ENCODE results near the gene MARCHF5. TPM values are rescaled to one million over a fixed set of nuclear protein-coding genes. Genes with fewer than 3 reads are reported as not detected.
A peak's percentile ranks its signal among the peaks of the same experiment; 100 is the strongest.

MARCHF5 gene, protein sequence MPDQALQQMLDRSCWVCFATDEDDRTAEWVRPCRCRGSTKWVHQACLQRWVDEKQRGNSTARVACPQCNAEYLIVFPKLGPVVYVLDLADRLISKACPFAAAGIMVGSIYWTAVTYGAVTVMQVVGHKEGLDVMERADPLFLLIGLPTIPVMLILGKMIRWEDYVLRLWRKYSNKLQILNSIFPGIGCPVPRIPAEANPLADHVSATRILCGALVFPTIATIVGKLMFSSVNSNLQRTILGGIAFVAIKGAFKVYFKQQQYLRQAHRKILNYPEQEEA
- 9.8 and 12.1 TPM in 2 replicates for total RNA-seq (2014; rRNA removed; shearing (Covaris generic))
- polyA plus RNA-seq (2015; cell fraction: cytosol; rRNA removed): 40.7 and 47.3 TPM in 2 replicates
- 53.3 and 55.8 TPM in 2 replicates for polyA plus RNA-seq (2015; cell fraction: nucleus; rRNA removed)

DNA sequence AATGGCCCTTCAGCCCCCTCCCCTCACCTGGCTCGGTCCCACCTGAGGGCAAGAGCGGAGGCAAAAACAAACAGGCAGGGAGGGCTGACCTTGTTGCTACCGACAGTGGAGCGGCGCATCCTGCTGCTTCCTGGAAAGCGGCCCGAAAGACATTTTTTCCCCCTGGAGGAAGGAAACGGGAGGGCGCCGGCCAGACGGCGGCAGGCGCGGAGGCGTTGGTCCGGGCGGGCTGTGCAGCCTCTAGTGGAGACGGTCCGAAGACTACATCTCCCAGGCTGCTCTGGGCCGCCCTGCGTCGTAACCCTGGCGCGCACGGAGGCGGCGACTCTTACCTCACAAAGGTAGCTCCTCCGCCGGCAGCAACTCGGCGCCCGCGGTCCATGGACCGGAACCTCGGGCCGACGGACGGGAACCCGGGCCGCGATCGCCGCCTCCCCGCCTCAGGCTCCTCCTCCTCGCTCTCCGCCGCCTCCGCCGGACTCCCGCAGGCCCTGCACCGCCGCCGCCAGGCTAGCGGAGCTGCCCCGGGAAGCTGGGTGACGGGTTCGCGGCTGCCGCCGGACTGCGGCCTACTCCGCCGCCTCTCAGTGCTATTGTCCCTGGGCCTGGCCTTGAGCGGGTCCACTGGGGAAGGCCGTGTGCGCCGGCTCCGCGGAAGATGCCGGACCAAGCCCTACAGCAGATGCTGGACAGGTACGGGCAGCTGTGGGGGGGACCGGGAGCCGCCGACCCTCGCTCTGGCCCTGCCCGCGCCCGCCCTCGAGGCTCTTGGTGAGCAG, at the start of gene MARCHF5, which contains the start of gene CPEB3:
TSS of gene MARCHF5 (plus strand) at position 331 of the 779 bp plus-strand sequence. CDS start at position 659, 328 bp downstream.
TSS of gene CPEB3 (minus strand) at position 242 of the 779 bp plus-strand sequence. CDS start 50,728 bp downstream, outside the sequence.
- peak; percentile 97 for DNase-seq (ENCODE audit: low read depth)

DNA sequence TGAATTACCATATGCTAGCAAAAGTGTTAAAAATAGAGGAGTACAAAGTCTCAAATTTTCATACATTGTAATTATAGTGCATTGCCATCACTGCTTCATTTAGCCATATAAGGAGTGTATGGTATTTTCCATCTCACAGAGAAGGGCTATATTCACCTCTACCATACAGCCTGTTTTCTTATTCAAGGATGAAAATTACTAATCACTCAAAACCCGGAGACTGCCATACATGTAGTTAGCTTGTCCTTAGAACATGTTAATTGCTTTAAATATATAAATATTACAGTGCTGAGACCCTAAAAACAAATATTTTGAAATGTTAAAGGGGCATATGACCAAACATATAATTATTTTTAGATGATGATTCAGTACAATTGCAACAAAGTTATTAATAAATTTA, 49.5 kb upstream of the MARCHF5 start:
- DNase-seq (ENCODE audit: low read depth): no peak

DNA sequence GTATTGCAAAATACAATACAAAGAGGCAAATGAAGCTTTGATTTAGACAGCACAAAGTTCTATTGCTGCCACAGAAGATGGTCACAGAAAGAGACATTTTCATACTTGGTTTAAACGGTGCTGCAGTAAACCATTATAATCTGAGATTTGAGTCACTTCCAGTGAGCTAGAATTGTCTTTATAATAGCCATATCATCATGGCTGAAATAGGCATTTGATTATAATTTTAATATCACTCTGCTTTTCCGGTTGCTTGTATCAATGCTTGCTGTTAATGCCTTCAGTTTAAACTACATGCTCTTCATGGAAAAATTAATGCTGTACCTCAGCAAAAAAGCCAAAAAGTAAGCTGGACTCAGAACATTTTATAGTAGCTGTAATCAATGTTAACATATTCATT, 48.6 kb upstream of the MARCHF5 start:
- DNase-seq (ENCODE audit: low read depth): no peak

DNA sequence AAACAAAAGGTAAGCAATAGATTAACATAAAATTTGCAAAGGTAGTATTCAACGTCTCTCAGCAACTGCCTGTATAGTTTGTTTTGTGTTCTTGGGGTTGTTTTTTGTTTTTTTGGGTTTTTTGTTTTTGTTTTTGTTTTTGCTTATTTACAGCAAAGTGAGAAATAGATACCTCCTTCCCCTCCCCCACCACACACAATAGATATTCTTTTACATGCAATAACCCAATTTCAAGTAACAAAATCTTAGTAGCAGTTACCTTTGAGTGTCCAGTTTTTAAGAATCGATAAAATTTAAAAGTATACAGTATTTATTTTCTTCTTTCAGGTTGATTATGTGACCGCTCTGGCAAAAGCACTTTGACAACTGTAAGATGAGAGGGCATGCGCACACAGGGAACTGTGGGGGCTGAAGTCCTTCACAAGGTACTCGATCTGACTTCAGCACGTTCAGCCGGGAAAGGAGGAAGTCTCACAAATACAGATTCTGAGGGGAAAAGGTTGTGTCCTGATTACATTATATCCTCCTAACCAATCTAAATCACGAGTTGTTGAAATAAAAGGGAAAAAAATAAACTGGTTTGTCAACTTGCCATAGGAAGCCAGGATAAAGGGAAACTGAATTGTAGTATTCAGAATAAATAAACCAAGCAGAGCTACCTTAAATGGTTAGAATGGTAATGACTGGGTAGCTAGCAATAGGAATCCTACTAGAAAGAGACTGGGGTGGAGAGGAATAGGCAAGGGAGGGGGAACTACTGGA, 47.9 kb upstream of the MARCHF5 start:
- DNase-seq (ENCODE audit: low read depth): no peak

DNA sequence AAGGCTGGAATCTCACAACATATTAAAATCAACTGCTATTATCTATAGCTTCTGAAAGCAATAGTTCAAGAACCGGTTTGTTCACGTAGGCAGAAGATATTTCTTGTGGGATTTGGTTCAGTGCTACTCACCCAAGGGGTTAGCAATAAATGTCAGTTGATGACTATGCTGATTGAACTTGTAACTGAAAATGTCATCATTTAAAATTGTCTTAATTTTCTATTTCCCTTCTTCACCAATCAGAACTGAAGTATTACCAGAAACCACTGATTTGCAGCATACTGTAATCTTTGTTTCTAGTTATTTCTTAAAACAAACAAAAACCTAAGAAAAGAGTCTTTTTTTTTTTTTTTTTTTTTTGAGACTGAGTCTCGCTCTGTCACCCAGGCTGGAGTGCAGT, 46.2 kb upstream of the MARCHF5 start:
- DNase-seq (ENCODE audit: low read depth): no peak

DNA sequence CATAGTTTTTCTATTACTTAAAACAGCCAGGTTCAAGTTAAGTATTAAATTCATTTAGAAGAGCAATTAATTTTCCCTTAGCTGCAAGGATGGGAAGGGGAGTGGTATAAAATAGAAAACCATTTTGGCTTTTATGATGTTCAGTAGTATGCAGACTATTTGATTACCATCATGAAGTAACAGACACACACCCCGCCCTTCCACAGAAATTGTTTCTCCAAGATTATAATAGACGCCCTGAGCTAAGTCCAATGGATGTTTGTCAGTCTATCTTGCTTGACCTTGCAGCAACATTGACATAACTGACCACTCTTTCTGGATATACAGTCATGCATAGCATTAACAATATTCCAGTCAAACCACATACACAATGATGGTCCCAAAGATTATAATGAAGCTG, 42.4 kb upstream of the MARCHF5 start:
- DNase-seq (ENCODE audit: low read depth): no peak

DNA sequence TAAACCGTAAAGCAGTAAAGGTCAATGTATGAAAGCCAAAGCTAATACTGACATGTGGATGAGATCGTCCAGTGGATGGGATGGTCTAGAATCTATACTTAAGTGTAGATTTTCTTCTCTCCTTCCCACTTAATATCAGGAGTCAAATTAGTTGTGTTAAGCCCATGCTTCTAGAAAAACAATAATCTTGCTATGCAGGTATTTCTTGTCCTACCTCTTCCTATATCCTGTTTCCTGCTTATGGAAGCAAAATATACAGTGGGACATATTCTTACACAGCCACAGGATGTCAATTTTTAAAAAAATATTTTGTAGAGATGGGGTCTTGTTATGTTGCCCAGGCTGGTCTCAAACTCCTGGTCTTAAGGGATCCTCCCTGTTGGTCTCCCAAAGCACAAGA, 27.6 kb upstream of the MARCHF5 start:
- DNase-seq (ENCODE audit: low read depth): no peak

DNA sequence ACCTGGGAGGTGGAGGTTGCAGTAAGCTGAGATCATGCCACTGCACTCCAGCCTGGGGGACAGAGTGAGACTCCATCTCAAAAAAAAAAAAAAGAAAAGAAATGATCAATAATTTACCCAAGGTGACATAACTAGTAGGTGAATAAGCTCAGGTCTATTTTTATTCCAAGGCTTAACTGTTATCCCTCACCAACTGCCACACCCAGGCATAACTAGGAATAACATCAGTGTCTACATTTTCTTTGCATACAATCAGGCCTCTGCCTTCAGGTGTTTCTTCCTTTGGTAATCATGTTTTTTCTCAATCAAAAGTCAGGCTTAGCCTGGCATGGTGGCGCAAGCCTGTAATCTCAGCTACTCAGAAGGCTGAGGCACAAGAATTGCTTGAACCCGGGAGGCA, 26.7 kb upstream of the MARCHF5 start:
- no peak for DNase-seq (ENCODE audit: low read depth)

DNA sequence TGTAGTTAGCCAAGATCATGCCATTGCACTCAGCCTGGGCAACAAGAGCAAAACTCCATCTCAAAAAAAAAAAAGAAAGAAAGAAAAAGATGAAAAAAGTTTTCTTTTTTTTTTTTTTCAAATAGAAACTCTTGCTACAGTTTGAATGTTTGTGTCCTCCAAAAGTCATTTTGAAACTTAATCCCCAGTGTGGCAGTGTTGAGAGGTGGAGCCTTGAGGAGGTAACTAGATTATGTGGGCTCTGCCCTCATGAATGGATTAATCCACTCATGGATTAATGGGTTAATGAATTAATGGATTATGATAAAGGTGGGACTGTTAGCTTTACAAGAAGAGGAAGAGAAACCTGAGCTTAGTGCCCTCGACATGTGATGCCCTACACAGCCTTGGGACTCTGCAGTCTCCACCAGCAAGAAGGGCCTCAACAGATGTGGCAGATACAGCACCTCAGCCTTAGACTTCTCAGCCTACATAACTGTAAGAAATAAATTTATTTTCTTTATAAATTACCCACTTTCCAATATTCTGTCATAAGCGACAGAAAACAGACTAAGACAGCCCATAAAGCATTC, 25.2 kb upstream of the MARCHF5 start:
- DNase-seq (ENCODE audit: low read depth): no peak

DNA sequence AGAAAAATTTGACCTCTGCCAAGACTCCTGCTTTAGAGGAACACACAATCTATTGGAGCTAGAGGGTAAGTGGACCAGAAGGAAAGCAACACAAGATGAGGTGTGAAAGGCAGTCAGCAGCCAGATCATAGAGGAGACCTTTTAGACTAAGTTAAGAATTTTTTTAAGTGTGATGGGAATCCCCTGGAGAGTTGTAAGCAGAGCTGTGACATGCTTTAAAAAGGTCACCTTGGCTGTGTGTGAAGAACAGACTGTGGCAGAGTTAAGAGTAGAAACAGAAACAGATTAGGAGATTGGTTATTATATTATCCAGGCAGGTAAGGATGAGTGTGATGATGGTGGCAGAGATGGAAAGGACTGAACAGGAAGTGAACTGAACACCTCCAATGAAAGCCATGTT, 23.6 kb upstream of the MARCHF5 start:
- DNase-seq (ENCODE audit: low read depth): no peak

DNA sequence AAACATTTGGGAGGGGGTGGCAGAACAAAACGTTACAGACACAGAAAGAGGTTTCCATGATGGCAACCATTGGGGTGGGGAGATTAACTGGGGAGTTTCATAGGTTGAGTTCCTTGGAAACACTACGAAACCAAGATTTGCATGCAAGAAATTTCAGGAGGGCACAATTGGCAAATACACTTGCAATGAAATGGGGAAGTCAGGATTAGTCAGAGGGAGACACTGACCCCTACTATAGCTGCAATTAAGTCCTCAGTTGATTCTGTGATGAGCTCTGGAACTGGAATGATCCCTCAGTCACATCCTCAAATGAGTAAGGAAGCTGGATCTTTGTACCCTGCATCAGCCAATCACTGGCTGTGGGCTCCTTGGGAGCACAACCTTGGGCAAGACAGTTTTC, 22.2 kb upstream of the MARCHF5 start:
- no peak for DNase-seq (ENCODE audit: low read depth)

DNA sequence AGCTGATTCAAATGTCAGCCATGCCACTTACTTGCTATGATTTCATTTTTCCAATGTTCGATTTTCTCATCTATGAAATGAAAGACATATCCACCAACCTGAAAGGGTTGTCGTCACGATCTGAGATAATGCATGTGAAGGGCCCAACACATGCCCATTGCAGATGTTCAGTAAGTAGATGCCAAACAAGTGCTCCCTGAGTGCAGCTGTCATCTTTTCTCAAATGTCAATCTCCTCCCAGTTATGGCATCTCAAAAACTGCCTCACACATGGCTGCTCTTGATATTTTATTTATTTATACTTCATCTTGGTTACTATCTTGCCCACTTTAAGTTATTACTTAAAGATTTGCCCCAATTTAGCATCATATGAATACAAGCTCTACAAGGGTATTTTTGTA, 16.9 kb upstream of the MARCHF5 start:
- DNase-seq (ENCODE audit: low read depth): no peak

DNA sequence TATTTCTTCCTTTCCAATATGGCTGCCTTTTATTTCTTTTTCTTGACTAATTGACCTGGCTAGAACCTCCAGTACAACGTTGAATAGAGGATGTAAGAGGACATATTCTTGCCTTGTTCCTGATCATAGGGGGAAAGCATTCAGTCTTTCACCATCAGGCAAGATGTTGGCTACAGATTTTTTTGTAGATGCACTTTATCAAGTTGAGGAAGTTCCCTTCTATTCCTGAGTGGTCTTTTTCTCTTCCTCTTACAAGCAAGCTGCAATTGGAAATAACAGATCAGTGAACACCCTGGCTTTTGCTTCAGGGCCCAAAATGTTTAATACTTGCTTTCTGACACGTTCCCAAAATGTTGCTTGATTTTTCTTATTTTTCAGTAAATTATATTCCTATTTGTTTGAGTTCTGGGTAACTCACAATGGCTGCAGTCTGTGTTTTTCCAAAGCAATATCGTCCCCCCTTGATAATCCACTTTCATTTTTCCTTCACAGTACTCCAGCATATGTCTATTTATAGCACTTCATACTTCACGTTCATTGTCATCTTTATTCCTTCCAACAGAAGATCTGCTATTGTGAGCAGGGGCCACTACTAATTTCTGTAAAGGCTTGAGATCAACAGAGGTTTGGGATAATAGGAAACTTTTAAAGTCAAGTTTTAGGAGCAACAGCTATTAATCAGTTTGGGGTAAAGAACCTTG, 11.8 kb upstream of the MARCHF5 start:
- DNase-seq (ENCODE audit: low read depth): no peak

DNA sequence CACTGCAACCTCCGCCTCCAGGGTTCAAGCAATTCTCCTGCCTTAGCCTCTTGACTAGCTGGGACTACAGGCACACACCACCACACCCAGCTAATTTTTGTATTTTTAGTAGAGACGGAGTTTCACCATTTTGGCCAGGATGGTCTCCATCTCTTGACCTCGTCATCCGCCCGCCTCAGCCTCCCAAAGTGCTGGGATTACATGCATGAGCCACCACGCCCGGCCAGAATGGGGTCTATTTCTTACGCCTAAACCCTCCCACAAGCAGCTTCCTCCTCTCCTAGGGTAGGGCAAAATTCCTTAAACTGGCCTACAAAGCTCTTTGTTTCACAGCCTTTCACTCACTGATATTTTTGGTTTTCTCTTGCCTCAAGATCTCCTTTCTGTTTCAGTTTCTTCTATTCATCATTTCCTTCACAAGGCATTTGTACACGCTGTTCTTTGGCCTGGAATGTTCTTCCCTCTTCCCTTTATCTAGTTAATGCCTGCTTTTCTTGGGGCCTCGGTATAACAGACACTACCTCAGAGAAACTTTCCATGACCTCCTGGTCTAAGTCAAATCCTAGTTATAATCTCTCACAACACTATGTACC, 6.8 kb upstream of the MARCHF5 start:
- DNase-seq (ENCODE audit: low read depth): no peak

DNA sequence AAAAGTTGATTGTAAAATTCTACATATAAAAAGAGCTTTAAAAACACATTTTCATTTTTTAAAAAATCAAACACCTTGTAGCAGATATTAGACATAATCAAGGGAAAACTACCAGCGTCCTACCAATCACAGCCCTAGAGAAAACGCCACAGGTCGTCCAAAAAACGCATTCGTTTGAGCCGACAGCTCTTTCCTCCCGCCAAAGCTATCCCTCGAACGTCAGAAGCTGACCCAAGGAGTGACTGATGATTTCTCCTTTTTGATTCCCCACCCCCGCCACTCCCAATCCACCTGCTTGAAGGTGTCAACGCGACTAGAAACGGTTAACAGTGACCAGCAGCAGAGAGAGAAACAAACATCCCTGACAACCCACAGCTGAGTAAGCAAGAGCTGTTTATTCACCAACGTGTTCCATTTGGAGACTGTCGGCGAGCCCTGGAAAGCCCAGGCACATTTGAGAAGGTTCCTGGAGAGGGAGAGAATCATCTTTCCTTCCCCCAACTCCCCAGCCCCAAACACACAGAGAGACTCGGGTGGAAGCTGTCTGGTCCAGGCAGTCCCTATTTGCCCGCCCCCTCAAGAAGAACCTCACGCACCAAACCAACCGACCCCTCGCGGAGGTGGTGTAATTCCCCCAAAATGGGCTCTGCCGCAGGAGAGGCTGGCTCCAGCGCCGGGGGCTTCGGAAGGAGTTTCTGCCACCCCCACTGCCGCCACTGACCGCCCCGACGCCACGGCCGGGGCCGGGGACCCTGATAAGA, 711 bp upstream of the MARCHF5 start:
- peak; percentile 38 for DNase-seq (ENCODE audit: low read depth)

DNA sequence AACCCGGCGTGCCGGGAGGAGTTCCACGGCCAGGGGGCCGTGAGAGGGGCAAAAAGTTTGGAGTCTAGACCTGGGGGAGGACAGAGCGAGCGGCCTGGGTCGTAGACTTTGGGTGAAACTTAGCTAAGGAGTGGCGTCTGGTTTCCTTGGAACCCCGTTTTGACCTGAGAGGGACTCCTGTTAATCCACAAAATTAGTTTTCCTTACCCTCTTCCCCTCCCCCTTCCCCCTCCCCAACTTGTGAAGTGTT, 574 bp downstream of the MARCHF5 start:
- no peak for DNase-seq (ENCODE audit: low read depth)

DNA sequence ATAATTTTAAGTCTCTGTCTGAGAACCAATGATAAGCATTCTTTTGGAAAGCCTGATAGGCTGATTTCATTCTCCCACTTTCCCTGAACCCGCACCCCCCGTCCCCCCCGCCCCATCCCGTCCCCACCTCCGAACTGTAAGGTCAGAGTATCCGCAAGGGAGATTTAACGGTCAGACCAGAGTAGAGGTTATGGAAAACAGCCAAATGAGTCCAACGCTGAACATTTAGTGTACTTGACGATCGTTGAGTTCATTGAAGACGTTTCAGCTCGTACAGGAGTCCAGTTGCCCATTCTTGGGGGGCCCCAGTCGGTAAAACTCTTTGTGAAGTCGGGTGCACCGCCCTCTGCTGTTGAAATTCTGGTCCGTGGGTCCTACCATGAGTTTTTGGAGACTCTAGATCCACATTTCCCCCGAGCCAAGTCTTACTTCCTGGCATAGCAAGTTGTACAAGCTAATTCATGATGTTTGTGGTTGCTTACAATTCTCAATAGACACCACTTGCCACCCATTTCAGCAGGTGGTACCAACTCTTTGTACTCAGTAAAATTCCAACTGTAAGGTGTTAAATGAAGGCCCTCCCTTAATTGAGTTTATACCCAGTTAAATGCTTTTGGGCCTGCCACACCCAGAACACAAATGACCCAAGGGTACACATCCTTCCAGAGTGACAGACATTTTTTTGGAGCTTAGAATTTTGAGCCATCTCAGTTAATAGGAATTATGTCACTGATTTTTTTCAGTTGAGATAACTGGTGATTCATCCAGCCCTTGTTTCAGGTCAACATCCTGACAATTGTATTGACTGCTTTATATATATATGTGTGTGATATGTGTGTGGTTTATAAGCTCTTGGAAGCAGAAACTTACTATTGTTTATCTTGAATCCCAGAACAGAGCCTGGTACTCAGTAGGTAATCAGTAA, 1.2 kb downstream of the MARCHF5 start:
- DNase-seq (ENCODE audit: low read depth): peak; percentile 40

DNA sequence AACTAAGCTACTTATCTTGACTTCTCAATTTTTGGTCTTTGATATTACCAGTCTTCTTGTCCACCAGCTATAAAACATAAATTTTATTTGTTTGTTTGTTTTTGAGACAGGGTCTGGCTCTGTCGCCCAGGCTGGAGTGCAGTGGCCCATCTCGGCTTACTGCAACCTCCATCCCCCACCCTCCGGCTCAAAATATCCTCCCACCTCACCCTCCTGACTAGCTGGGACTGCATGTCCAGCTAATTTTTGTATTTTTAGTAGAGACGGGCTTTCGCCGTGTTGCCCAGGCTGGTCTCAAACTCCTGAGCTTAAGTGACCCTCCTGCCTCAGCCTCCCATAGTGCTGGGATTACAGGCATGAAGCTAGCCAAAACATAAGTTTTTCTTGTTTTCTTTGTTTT, 7.5 kb downstream of the MARCHF5 start:
- DNase-seq (ENCODE audit: low read depth): no peak

DNA sequence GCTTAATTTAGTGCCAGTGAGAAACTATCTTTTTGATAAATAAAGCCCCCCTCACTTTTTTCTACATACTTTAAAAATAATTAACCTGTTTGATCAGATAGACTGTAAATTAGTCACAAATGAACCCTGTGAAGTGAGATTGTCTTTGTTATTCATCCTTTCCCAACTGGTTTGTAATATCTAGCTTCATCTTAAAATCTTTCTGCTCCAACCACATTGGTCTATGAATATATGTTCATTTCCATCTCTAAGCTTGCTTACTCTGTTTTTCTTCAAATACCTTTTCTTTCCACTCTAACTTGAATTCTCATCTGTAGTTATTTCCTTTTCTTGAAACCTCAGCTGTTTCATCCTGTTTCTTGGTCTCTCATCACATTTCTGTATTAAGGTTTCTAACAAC, 12.1 kb downstream of the MARCHF5 start:
- DNase-seq (ENCODE audit: low read depth): no peak

All from HT1080 (cell line).